NT2/D1 (cell line): Measurements from ENCODE around the gene CTRL.

Experiments
- SUZ12 ChIP-seq: IDR thresholded peaks from 2 replicates; pipeline ENCODE4 v1.6.1; 2011; ENCODE audit not compliant: insufficient read length, insufficient read depth; ENCODE audit errors: extremely low read depth
- ZNF274 ChIP-seq: IDR thresholded peaks from 2 replicates; pipeline ENCODE4 v1.6.1; 2011; ENCODE audit warnings: mild to moderate bottlenecking, low read depth, low read length

DNA sequence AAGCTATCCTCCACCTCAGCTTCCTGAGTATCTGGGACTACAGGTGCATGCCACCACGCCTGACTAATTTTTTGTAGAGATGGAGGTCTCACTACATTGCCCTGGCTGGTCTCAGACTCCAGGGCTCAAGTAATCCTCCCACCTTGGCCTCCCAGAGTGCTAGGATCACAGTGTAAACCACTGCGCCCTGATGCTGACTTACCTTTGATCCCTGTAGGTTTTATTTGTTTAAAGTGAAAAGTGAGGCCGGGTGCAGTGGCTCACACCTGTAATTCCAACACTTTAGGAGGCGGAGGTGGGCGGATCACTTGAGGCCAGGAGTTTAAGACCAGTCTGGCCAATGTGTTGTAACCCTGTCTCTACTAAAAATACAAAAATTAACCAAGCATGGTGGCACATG is 29.9 kb downstream of the CTRL start:
- TF ChIP-seq SUZ12 (no peak), ZNF274 (no peak)
